WERI-Rb-1 (cell line): ENCODE measurements around the gene MC5R.

Source experiments
- DNase-seq: peaks from one replicate; pipeline ENCODE4 v3.0.0-alpha.2; 2020
- H3K27ac ChIP-seq: fragments of 250-450 bp; sonication (Bioruptor Pico); 2 replicates; pipeline ENCODE4 v1.5.1; 2020; ENCODE audit warnings: mild to moderate bottlenecking, moderate library complexity
- H3K27me3 ChIP-seq: fragments of 250-450 bp; sonication (Bioruptor Pico); 2 replicates; pipeline ENCODE4 v1.5.1; 2021; ENCODE audit warnings: mild to moderate bottlenecking, low read depth, moderate library complexity; ENCODE audit not compliant: insufficient read depth, severe bottlenecking
- H3K36me3 ChIP-seq: fragments of 250-450 bp; sonication (Bioruptor Pico); 2 replicates; pipeline ENCODE4 v1.5.1; 2020; ENCODE audit warnings: mild to moderate bottlenecking, moderate library complexity
- H3K4me3 ChIP-seq: 2 replicates; pipeline ENCODE4 v1.5.1; 2011; ENCODE audit warnings: low read depth, mild to moderate bottlenecking, control low read depth, low read length
- H3K9me3 ChIP-seq: fragments of 250-450 bp; sonication (Bioruptor Pico); 2 replicates; pipeline ENCODE4 v1.5.1; 2021; ENCODE audit warnings: mild to moderate bottlenecking, moderate library complexity; ENCODE audit not compliant: severe bottlenecking
- TF ChIP-seq, protein P1 (sequence below): IDR thresholded peaks from 2 replicates; pipeline ENCODE4 v1.5.1; 2011; ENCODE audit warnings: low read depth, mild to moderate bottlenecking, control low read depth, inconsistent platforms, low read length

MC5R gene

DNA sequence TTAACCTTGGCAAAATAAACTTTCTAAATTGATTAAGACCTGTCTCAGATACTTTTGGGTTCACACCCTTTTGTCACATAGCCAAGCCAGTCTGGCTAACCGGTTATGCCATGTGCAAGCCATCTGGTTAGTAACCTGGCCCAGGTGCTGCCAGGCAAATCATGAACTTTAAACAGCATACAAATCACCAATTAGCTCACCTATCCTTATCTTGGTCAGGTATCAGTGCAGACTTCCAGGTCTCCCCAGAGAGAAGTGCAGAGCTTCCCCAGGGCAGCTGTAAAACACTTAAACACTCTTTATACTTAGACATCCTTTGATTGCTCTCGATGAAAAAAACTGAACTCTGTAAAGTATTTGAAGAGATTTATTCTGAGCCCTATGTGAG is 14.9 kb upstream of the MC5R start:
- TF ChIP-seq, protein P1, sequence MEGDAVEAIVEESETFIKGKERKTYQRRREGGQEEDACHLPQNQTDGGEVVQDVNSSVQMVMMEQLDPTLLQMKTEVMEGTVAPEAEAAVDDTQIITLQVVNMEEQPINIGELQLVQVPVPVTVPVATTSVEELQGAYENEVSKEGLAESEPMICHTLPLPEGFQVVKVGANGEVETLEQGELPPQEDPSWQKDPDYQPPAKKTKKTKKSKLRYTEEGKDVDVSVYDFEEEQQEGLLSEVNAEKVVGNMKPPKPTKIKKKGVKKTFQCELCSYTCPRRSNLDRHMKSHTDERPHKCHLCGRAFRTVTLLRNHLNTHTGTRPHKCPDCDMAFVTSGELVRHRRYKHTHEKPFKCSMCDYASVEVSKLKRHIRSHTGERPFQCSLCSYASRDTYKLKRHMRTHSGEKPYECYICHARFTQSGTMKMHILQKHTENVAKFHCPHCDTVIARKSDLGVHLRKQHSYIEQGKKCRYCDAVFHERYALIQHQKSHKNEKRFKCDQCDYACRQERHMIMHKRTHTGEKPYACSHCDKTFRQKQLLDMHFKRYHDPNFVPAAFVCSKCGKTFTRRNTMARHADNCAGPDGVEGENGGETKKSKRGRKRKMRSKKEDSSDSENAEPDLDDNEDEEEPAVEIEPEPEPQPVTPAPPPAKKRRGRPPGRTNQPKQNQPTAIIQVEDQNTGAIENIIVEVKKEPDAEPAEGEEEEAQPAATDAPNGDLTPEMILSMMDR: no peak
- Histone ChIP-seq H3K9me3 (no peaks in the 10 kb centered on the region), H3K36me3 (no peaks in the 10 kb centered on the region), H3K27ac (no peak overlapping the region), H3K27me3 (peaks cover 93% of the 10 kb centered on the region), H3K4me3 (no peak overlapping the region)
- no peak for DNase-seq

DNA sequence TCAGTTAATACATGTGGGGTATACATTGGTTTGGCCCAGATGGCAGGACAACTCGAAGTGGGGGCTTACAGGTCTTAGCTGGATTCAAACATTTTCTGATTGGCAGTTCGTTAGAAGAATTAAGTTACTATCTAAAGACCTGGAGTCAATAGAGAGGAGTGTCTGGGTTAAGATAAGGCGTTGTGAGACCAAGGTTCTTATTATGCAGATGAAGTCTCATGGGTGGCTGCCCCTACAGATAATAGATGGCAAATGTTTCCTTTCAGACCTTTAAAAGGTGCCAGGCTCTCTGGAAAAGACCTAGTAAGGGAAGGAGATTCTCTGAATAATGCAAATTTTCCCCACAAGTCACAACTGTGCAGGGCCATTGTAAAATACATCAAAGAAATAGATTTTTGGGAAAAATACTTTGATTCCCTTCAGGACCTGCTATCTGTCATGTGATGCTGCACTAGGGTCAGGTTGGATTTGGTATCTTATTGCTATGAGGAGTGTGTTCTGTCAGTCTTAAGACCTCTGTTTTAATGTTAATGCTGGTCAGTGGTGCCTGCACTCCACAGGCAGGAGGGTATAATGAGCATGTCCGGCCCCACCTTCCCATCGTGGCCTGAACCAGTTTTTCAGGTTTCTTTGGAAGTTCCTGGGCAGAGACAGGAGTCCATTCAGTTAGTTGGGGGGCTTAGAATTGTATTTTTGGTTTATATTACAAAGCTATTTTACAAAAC is 14.3 kb upstream of the MC5R start:
- Histone ChIP-seq H3K4me3 (no peak overlapping the region), H3K27ac (no peak overlapping the region), H3K9me3 (no peaks in the 10 kb centered on the region), H3K36me3 (no peaks in the 10 kb centered on the region), H3K27me3 (peaks cover 93% of the 10 kb centered on the region)
- no peak for DNase-seq
- TF ChIP-seq, protein P1: no peak

DNA sequence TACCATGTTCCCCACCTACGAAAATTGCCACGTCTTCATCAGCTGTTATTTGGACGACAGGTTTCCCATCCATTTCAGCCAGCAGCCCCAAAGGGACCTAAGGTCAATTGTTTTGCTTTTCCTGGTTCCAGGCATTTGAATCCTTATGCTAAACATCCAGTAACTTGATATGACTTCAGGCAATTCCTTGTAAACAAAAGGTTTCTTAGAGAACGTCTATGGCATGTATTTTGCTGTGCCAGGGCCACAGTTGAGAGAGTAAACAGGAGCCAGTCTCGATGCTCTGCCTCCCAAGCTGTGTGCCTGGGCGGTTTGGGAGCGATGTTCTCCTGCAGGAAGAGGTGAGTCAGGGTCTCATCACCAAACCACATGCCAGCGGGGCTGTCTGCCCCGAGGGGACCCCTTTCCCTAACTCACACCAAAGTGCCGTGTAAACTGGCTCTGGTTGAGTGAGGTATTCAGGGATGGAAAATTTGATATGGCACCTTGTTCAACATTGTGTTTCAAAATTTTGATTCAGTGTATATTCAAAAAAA is 12.9 kb upstream of the MC5R start:
- TF ChIP-seq, protein P1: no peak
- H3K36me3 ChIP-seq: no peaks in the 10 kb centered on the region
- H3K27me3 ChIP-seq: peaks cover 94% of the 10 kb centered on the region
- no peak overlapping the region for H3K4me3 ChIP-seq
- no peak for DNase-seq
- H3K27ac ChIP-seq: no peak overlapping the region
- H3K9me3 ChIP-seq: no peaks in the 10 kb centered on the region

DNA sequence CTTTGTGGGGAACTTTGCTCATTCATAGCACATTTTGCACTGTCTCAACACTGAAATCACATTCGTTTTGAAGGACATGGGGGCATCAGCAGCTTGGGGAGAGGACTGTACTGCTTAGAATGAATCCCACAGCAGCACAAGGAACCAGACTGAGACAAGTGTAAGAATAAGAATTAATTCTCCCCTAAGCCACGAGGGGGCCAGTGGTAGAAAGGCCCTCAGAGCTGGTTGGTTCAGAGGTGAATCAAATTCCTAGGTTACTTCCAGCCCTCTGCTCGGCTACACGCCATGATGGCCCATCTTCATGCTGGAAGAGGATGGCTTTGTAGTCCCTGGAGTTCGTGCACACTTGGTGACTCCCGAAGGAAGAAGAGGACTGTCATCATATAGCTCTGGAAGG is 12.0 kb upstream of the MC5R start:
- Histone ChIP-seq H3K36me3 (no peaks in the 10 kb centered on the region), H3K27ac (no peak overlapping the region), H3K9me3 (no peaks in the 10 kb centered on the region), H3K27me3 (peaks cover 97% of the 10 kb centered on the region), H3K4me3 (no peak overlapping the region)
- TF ChIP-seq, protein P1: peak; percentile 35; the same call in 1 of the 2 replicates
- DNase-seq: no peak

DNA sequence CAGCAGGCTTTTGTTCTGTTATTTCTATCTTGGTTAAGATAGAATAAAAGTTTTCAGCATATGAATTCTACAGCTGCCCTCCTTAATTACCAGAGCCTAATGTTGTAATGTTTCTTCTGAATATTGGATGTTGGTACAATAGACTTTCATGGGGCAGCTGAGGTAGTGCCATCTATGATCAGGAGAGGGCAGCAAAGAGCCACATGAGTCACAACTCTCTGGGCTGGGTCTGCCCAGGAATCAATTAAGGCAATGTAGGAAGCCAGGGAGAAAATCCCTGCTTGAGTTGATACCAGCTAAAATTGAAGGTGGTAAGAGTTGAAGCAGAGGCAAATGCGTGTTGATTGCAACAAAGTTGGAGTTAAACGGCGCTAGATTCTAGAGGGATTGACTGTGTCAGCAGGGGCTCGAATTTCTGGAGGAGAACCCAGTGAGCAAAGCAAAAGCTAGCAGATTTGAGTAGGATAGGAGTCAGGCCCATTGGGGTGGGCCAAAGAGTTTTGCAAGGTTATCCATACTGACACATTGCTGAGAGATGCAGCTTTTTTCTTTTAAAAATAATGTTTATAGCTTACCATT is 10.6 kb upstream of the MC5R start:
- Histone ChIP-seq H3K36me3 (no peaks in the 10 kb centered on the region), H3K9me3 (no peaks in the 10 kb centered on the region), H3K27ac (no peak overlapping the region), H3K27me3 (peaks cover 97% of the 10 kb centered on the region), H3K4me3 (no peak overlapping the region)
- TF ChIP-seq, protein P1: peak; percentile 76
- DNase-seq: peak; percentile 67
